GM19372 (cell line): ENCODE measurements around the gene MAPRE2.

Experiments
- ATAC-seq: cut with Tn5 transposase; IDR thresholded peaks from one replicate; pipeline ENCODE4 v1.9.1; 2021; ENCODE audit warnings: mild to moderate bottlenecking, low read depth, moderate library complexity; ENCODE audit not compliant: unreplicated experiment

The MAPRE2 gene

GRCh38 chr18:35117372-35117771 is 76.2 kb downstream of the MAPRE2 start:
- ATAC-seq, result no peak

GRCh38 chr18:35117951-35118411 is 76.8 kb downstream of the MAPRE2 start:
- ATAC-seq, result no peak

GRCh38 chr18:35118641-35119040 is 77.4 kb downstream of the MAPRE2 start:
- ATAC-seq, result no peak

GRCh38 chr18:35121038-35121437 is 79.8 kb downstream of the MAPRE2 start:
- no peak for ATAC-seq

GRCh38 chr18:35121531-35121930 is 80.3 kb downstream of the MAPRE2 start:
- no peak for ATAC-seq

GRCh38 chr18:35122586-35123224 is 81.5 kb downstream of the MAPRE2 start:
- ATAC-seq, result no peak

GRCh38 chr18:35123811-35124210 is 82.6 kb downstream of the MAPRE2 start:
- ATAC-seq, result no peak

- ATAC-seq, result no peak
These were observed 86.0 kb downstream of the MAPRE2 start for GRCh38 chr18:35127201-35127600.

GRCh38 chr18:35128675-35129074 is 87.5 kb downstream of the MAPRE2 start:
- no peak for ATAC-seq

GRCh38 chr18:35130236-35130635 is 89.0 kb downstream of the MAPRE2 start:
- no peak for ATAC-seq

- ATAC-seq, result no peak
These were observed 90.3 kb downstream of the MAPRE2 start for GRCh38 chr18:35131387-35132020.

GRCh38 chr18:35132021-35132902 is 91.0 kb downstream of the MAPRE2 start:
- ATAC-seq, result no peak

GRCh38 chr18:35134190-35134730 is 93.0 kb downstream of the MAPRE2 start:
- no peak for ATAC-seq

GRCh38 chr18:35134791-35135531 is 93.7 kb downstream of the MAPRE2 start:
- ATAC-seq, result no peak

GRCh38 chr18:35136248-35136647 is 95.0 kb downstream of the MAPRE2 start:
- no peak for ATAC-seq

- no peak for ATAC-seq
These were observed 95.7 kb downstream of the MAPRE2 start for GRCh38 chr18:35136885-35137284.

- no peak for ATAC-seq
These were observed 96.4 kb downstream of the MAPRE2 start for GRCh38 chr18:35137632-35138031.

- ATAC-seq, result no peak
These were observed 97.6 kb downstream of the MAPRE2 start for GRCh38 chr18:35138773-35139172.

- no peak for ATAC-seq
These were observed 98.3 kb downstream of the MAPRE2 start for GRCh38 chr18:35139517-35139916.

- no peak for ATAC-seq
These were observed 99.9 kb downstream of the MAPRE2 start for GRCh38 chr18:35141077-35141476.
